GM19397 (cell line): ENCODE data around the gene OGDH.

Experiments used
- ATAC-seq: cut with Tn5 transposase; IDR thresholded peaks from one replicate; pipeline ENCODE4 v1.9.1; 2021; ENCODE audit warnings: mild to moderate bottlenecking, moderate library complexity; ENCODE audit not compliant: unreplicated experiment

Gene OGDH

DNA sequence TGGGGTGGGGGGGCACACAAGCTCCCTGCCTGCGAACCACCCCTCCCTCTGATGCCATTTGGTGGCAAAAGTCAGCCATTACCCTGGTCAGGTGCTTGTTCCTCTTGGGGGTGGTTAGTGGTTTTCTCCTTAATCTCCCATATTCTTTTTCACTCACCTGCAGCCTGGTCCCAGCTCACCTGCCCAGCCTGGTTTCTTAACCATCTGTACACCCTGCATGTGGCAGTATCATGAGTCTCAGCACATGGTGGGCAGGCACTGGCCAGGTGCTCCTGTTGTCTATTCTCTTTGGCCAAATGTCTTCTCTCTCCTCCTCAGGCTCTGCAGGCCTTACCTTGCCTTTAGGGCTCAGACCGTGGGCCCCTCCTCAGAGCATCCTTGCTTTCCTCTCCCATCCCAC is 30.5 kb downstream of the OGDH start:
- ATAC-seq = no peak

DNA sequence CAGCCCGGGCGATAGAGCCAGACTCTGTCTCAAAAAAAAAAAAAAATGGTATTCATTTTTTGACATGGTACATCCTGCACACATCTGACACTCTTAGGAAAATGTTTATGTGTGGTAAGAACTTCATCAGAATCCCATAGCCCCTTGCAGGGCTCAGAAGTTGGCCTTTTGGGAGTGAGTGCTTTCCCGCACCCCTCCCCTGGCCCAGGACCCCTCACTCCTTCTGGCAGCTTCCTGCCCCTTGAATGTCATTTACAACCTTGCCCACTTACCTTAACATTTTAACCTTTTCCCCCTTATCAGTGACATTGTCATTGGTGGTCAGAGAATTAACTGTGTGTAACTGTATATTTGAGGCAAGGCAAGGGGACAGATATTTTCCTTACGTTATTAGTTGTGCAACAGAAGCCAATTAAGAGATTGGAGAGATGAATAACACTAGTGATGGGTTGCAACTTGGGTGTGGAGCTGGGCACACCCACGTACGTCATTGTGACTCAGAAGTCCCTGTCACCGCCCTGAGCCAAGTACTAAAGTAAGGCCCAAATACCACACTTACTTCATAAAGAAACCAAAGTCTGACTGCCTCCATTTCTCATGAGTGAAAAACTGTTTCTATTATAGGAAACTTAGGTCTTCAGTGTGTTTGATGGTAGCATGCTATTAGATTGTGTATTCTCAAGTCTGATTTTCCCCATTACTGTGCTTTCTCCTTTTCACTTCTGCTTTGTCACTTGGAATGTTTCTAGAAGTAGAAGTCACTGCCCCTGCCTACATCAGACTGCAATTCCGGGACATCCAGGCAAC is 31.6 kb downstream of the OGDH start:
- ATAC-seq = peak; percentile 43

DNA sequence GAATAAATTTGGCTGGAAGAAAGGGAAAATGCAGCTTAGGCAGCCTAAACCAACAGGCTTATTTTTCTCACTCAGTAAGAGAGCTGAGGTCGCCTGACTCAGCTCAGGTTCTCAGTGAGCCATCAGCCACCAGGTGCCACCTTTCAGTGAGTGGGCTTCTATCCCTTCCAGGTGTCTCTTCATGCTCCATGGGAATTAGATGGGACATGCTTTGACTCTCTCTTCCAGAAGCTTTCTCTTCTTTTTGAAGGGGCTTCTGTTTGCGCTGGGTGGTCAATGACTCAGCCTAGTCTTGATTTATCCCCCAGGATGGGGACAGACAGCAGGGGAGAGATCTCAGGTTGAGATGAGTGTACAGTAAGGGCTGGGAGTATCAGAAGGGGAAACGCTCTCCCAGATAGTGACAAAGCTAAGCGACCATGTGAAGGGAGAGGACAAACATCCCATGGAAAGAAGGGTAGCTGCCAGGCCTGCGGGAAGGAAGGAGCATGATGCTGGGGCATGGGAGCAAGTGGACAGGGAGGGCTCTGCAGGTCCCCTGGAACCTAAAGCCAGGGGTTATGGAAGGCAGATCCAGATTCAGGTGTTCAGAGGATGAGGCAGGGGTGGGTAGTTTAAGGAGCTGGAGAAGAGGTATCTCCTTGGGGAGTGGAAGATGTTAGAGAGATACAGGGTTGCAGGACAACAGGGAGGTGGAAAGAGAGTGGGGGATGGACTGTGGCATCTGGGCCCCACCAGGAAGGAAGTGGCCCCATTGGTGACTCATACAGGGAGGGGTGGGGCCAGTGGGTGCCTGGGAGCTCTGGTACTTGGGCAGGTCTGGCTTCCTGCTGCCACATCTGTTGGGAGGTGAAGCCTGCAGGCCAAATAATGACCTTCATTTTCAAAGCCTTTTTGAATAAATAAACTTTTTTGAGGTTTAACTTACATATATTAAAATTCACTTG is 32.5 kb downstream of the OGDH start:
- ATAC-seq = peak; percentile 81

DNA sequence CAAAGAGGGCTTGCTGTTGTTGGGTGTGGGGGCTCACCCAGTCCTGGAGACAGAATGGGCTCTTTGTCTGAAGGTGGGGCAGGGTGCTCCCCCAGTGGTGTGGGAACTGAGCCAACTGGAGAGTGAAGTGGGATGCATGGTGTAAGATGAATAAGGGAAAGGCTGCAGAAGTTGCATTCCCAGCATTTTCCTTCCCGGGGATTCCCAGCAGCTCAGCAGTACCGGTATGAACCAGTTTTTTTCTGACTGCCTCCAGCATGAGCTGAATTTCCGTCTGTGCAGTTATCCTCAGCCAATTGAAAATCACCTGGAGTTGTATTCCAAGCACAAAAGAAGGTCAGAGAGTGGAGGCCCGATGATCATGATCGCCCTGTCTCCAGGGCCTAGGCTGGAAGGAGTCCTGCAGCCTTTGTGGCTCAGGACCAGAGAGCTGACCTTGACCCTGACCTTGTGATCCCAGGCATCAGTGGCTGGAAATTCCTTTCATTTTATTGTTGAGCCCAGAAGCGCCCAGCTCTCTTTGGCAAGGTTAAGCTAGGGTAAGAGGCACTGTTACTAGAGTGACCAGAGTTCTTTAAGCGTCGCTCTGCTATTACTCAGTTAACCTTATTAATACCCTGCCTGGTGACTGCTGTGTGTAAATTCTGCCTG is 33.4 kb downstream of the OGDH start:
- ATAC-seq = no peak

DNA sequence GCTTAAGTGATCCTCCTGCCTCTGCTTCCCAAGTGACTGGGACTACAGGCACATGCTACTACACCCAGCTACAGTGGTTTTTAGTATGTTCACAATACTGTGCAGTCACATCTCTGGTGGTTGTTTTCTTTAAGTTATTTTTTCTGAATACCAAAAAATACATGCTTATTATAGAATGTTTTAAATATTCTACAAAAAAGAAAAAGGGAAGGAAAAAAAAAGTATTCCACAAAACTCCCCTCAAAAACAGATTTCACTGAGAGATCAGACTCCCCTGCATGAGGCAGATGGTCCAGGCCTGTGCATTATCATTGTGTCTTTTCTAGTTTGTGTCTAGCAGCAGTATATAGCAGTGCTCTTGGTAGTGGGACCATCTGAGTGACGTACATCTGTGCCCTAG is 36.8 kb downstream of the OGDH start:
- no peak for ATAC-seq

DNA sequence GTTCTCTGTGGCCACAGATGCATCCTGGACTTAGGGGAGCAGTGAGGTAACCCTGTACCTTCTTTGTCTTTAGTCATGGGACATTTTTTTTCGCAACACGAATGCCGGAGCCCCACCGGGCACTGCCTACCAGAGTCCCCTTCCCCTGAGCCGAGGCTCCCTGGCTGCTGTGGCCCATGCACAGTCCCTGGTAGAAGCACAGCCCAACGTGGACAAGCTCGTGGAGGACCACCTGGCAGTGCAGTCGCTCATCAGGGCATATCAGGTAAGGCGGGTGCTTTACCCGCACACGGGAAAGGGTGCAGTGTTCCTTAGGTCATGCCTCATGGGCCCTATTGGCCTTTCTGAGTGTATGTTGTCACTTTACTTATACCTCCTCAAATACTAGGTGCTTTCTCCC is 38.8 kb downstream of the OGDH start:
- ATAC-seq = no peak

DNA sequence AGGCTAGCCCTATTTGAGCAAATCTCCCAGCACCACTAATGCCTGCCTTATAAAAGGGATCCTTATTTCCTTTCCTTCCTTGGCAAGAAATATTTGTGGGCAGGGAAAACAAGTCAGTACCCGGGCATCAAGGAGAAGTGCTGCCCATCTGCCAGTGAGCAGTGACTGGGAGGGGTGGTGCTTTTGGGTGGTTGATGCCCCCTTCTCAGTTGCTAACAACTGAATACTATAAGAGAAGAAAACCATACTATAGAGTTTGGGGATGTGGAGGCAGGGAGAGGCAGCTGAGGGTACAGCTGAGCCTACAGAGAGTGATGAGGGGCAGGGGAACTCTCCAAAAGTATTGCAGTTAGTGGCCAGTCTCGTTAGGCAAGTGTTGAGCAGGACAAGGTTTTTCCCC is 39.3 kb downstream of the OGDH start:
- no peak for ATAC-seq

DNA sequence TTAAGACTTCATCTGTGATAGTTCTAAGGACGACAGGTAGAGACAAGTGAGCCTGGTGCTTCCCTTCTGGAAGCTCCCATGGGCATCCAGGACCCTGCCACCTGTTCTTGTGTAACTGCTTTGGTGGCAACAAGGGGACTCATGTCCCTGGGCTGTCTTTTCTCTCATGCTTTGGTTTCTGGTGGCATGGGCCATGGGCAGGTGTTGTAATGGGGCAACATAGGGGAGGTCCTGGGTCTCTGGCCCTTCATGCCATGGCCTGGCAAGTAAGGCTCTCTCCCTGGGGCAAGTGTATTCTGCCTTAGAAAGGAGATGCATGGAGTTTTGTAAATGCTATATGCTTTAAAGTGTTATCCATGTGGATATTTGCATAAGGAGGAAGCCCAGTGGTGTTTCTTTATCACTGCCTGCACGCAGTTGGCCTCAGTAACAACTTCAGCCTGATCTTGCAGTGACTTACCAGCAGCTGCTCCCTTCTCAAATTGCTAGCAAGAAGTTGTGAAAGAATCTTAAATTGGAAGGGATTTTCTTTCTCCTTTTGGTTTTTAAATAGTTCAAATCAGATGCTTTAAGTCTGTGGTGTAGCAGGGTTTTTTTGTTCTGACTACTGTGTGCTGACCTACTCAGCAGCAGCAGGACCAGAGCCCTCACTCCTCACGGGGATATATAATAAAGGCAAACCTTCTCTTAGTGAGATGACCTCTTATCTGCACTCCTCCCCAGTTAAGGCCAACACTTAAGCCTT is 39.9 kb downstream of the OGDH start:
- ATAC-seq = no peak

DNA sequence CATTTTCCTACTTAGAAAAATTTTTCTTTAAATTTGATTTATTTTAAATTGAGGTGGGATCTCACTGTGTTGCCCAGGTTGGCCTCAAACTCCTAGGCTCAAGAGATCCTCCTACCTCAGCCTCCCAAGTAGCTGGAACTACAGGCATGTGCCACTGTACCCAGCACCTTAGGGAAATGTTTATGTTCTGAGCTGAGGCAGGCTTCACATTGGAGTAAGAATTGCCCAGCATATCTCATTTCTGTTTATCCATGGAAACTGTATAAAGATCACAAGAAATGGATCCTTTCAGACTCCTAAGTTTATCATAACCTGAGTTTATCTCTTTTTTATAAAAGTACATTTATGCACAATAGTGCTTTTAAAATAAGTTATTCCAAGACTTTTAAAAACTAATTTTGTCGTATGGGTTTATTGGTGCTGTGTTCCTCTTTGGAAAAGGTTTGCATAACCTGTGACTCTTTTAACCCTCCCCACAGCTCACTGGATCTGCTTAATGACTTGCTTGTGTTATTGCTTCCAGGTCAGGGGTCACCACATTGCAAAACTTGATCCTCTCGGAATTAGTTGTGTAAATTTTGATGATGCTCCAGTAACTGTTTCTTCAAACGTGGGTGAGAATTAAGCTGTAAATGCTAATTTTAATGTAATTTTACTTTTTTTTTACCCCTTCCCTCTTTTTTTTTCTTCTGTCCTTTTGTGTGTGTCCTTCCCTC is 40.7 kb downstream of the OGDH start:
- ATAC-seq = no peak

DNA sequence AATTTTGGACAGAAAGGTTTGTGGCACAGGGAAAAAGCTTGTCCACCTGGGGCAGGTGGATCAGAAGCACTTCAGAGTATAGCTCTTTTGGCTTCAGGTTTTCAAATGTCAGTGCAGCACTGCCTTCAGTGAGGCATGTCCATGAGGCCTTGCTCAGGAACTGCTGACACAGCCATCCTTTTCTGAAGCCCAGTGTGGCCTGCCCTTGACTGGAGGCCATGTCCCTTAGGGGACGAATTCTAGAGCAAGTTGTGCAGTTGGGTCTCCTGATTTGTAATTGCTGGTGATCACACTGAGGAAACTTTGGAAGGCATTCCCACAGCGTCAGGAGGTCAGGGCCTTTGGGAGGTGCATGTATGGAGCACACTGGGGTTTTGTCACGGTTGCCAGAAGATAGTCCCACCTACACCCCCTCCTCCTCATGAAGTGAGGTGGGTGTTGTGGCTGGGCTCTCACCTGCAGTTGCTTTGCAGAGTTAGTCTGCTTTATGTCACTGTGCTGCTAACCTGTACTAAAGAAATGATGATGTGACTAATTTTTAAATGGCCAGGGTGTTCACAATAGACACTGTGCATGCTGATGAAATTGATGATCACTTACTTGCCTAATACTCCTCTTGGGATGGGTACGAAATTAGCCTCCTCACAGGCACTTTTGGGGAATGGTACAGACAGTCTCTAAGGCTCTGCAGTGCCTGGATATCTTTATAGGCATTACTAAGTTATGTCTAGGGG is 41.7 kb downstream of the OGDH start:
- ATAC-seq = no peak

DNA sequence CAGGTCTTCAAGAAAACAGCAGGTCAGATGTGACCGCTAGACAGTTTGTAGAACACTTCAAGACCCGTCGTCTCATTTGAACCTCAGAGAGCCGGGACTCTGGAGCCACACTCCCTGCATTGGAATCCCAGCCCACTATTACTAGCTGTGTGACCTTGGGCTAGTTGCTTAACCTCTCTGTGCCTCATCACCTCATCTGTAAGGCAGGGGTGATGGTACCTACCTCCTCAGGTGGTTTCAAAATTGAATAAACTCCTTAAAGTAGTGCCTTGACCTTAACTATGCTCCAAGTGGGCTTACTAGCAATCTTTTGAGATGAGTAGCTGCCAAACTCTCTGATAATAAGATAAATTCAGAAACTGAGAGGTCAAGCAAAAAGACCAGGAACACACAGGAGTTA is 43.8 kb downstream of the OGDH start:
- no peak for ATAC-seq

DNA sequence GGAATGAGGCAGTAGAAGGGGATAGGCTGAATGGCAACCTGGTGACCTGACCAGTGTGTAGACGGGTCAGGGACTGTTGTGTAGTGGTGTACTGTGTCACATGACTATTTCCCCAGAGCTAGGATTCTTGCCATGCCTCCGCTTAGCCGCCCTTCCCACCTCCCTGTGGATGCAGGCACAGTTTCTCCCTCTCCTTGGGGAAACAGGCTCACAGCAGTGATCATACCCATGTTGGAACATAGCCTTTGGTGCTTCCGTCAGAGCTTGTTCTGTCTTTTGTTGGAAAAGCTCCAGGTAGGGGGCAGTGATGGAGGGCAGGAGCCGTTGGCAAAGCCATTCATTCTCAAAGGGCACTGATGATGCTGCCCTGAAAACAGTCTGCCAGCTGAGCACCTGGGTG is 44.3 kb downstream of the OGDH start:
- ATAC-seq = no peak

DNA sequence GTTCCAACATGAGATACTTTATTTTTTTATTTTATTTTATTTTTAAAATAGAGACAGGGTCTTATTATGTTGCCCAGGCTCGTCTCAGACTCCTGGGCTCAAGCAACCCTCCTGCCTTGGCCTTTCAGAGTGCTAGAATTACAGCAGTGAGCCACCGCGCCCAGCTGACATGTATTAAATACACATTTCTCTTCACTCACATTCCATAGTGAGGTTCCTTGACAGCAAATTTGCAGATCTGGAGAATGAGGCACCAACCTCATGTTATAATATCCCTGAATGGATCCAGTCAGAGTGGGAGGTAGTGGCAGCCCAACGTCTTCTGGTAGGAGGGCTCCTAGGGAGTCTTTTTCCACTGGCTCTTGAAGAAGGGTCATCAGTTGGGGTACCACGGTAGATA is 46.1 kb downstream of the OGDH start:
- ATAC-seq = no peak

DNA sequence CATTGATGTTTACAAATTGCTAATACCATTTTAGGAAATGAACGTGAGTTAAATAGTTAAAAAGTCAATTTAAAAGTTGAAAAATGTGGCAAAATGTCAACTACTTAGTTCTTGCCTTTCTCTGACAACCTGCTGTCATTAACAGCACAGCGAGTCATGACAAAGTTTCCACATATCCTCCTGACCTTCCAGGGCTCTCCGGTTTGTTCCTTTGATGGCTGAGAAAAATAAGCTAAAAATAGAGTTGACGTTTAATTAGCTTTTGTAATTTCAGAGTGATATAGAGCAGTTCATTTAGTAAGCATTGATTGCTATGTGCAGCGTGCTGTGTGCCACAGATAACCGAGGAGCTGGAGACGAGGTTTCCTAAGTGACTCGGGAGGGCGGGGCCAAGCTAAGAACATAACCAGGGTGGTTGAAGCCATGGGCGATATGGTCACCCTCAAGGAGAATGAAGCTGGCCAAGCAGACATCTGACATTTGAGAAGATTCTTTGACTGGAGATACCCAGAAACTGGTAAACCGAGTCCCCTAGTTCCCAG is 47.9 kb downstream of the OGDH start:
- no peak for ATAC-seq

DNA sequence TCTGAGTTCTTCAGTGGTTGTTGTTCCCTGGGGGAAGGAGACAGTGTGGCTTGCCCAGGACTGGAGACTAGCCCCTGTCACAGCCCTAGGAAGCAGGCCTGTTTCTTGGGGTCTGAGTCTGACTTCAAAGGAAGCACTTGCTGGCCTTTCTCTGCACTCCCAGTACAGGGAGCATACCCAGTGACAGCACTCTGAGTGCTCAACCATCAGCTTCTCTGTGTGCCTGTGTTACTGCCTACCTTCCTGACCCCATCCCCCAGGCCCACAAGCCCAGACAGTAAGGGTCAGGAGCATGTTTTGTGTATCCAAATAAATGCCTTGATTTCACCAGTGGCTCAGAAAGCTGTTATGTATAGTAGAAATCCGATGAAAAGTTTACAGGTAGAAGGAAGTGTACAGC is 48.9 kb downstream of the OGDH start:
- ATAC-seq = no peak

DNA sequence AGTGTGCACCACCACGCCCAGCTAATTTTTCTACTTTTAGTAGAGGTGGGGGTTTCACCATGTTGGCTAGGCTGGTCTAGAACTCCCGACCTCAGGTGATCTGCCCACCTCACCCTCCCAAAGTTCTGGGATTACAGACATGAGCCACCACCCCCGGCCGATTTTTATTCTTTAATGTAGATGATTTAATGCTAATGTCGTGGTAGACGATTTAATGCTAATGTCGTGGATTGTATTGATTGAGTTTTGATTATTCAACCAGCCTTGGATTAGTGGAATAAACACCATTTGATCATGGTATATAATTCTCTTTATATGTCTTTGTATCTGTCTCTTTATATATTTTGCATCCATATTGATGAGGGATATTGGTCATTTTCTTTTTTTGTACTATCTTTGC is 52.6 kb downstream of the OGDH start:
- ATAC-seq = no peak

DNA sequence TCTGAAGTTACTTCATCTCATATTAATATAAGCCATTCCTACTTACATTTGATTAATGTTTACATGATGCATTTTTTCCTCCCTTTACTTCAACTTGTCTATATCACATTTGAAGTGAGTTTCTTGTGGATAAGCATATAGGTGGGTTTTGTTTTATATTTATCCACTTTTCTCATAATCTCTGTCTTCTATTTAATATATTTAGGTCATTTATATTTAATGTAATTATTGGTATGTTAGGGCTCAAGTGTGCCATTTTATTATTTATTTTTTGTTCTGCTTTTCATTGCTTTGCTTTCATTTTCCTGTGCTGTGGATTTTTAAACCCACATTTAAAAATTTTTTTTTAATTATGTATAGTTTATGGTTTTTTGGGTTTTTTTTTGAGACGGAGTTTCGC is 54.8 kb downstream of the OGDH start:
- ATAC-seq = no peak

DNA sequence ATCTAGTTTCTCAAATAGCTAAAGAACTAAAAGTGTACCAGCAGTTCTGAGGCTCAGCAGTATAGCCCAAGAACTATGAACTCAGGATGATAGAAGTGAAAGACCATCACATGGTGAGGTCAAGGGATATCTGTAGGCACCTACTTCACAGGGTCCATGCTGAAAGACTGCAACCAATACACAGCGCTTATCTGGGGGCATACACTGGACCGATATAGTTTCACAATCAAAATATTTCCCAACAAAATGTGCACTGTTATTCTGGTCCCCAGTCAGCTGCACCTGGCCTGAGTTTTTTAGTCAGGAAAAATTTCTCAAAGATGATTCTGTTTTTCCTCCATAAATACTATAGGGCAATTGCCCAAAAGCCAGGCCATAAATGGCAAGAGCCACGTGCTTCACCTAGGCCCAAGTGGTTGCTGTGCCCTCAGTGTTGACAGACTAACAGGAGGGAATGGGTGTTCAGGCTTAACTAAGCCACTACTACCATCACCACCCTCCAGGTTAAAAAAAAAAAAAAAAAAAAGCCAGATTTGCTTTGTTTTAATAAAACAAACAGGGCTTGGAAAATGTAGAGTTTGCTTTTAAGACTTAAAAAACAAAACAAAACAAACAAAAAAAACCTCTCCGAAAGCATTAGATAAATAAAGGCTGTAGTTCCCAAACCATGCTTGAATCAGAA is 58.5 kb downstream of the OGDH start:
- no peak for ATAC-seq
